Globus pallidus (tissue), 1 donor: ENCODE measurements around the gene APOL4.
"Not testable (repeated sequence)": the region's sequence is repeated elsewhere in the genome, so short reads cannot be mapped to it uniquely, and the experiment has no call there.

ENCODE experiments used
- DNase-seq: peaks from one replicate; pipeline ENCODE4 v3.0.0-alpha.2; 2015; ENCODE audit warnings: low spot score

Gene APOL4

DNA sequence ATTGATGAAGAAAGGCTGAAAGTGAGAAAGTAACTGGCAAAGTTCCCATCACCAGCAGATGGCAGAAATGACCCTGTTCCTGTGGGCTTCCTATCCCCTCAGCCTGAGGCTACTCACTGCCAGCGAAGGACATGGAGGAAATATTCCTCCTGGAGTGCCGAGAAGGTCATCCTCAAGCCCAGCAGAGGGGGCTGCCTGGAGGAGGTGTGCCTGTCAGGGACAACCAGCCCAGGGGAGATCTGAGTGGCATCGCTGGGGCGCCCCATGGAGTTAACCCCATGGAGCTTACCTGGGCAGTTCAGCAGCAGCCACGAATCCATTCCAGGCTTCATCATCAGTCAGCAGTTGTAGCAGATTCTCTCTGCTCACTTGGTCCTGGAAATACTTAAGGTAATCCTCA is 29.4 kb upstream of the APOL4 start:
- DNase-seq, result not testable (repeated sequence)

DNA sequence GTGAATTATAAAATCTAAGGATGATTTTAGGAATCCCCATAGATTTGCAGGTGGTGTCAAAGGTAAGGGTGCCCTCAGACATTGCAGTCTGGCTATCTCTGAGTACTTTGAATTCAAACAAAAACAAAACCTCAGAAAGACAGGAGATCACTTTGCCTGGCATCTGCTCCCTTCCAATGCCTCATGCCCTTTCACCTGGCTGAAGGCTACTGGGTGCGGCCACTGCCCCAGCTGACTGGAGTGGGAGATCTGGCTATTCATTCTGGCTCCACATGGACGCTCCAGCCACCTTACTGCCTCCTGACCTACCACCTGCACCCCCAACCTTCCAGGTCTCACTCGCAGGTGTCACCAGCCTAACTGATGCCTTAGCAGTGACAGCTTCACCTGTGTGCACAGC is 28.0 kb upstream of the APOL4 start:
- not testable (repeated sequence) for DNase-seq

DNA sequence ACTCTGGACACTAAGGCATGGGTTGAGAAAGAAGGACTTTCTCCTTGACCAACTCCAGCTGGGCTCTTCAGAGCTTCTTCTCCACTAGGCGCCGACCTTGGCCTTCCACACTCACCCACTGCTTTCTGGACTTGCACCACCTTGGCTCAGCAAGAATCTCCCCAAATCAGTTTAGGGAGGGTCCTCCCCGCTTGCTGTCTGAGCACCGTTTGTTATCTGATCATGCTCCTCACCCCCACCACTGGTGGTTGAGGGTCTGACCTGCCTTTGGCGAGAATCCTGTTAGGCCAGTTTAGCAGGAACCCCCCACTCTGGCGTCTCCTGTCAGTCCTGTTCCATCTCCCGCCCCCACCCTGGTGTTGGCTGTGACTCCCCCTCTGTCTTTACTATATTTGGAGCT is 27.3 kb upstream of the APOL4 start:
- DNase-seq, result no peak

DNA sequence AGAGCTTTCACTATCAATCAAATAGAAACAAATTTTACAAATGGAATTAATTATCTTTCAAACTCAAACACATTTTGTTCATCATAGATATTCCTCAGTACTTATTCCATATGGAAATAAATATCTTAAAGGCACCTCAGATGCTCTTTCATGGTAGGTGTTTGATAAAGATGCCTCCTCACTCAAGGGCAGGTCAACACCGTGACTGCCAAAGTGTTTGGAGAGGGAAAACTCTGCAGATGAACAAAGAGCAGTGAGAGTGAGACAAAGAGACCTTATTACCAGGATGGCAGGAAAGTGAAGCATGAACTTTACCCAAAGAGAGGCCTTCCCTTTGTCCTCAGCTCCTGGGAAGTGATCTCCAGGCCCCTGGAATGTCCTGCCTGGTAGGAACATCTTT is 26.8 kb upstream of the APOL4 start:
- not testable (repeated sequence) for DNase-seq

DNA sequence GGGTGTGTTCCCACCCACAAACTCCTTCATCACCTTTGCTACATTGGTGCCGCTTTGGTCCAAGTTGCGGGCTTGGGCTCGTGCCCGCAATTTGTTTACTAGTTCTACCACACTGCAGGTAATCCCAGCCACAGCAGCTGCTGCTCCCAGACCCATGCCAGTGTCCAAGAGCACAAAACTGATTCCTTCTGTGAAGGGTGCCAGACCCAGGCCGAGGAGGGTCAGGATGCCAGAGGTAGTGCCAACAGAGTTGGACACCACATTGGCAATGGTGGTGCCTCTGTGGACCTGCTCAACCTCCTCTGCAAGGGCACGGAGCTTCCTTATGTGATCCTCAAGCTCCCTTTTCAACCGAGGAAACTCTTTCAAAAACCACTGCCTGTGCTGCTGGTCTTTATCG is 26.2 kb upstream of the APOL4 start:
- no peak for DNase-seq

DNA sequence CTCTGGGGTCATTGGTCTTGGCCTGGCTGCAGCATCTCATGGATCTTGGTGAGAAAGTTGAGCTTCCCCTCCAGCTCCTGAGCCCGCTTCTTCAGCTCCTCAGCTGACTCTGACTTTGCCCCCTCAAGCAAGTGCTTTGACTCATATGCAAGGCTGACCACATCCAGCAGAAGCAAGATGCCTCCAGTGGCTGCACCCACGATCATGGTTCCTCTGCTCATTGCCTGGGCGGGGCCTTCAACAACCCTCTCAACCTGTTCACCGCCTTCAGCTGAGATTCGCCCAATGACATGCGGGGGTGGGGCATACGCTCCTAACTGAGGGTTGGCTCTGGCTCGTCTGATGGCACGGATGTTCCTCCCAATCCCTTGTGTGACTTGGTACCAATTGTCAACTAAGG is 25.8 kb upstream of the APOL4 start:
- no peak for DNase-seq

DNA sequence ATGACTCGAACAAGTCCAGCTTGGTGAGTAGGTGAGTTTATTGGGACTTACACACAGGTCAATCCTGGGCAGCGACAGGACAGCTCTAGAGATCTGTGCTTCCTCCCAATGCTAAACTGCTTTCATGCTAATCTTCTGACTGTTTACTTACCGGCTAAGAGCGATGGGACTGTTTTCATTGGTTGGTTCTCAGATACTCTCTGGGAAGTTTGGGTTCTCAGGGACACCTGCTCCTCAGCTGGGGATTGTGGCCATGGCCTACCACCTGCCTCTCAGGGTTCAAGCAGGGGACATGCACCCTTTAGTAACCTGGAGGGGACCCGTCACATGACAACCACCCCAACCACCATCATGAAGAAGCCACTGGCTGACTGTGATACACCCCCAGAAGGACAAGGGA is 24.6 kb upstream of the APOL4 start:
- no peak for DNase-seq

DNA sequence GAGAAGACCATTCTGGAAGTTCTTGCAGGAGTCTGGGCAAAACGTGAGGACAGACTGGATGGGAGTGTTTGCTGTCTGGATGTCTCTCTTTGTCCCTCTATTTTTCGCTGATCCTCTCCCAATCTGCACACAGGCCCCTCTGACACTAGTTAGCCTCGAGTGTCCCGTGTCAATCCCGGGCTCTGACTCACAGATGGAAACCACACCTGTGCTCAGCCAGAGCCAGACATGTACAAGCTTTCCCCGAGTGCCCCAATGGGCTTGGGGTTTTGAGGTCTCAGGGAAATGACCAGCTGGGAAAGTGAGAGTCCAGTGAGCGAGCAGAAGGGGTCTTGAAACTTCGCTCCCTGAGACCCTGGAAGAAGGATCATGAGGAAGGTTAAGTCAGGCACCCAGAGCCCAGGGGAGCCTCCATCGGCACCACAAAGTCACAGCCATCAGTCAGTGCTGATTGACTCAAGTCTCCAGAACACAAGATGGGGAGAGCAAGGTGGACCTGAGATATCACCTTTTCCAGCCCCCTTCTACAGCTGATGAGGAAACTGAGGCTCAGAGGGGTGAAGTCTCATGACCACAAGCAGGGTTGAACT is 23.8 kb upstream of the APOL4 start:
- DNase-seq, result no peak

DNA sequence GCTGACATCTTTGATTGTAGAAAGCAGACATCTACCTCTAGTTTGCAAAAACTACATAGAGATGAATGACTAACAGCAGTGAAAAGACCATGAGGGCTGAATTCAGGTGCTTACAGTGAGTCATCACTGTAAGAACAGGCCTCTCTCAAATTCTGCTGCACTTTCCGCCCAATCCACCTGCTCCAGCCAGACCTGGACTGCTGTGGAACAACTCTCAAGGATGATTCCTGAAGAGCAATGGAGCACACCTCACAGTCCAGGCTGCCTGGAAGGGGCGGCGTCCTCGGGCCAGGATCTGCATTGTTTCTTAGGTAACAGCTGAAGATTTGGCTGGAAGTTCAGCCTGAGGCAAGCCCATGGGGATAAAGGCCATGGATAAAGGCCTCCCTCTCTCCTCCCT is 22.6 kb upstream of the APOL4 start:
- no peak for DNase-seq

DNA sequence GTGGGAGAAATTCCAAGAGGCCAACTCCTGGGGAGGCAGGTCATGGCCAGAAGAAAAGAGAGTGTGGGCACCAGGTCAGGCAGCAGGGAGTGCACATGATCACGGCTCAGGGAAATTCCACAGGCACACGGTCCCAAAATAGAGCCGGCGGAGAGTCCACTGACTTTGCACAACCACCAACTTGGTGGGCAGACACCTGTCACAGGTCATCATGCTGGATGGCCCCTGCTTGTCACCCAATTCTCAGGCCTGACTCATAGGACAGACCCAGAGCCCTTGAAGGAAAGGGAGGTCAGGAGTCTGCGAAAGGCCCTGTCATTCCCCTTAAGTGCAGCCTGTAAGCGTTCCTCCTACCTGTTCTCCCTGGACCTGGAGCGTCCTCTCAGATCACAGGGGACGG is 21.9 kb upstream of the APOL4 start:
- no peak for DNase-seq

DNA sequence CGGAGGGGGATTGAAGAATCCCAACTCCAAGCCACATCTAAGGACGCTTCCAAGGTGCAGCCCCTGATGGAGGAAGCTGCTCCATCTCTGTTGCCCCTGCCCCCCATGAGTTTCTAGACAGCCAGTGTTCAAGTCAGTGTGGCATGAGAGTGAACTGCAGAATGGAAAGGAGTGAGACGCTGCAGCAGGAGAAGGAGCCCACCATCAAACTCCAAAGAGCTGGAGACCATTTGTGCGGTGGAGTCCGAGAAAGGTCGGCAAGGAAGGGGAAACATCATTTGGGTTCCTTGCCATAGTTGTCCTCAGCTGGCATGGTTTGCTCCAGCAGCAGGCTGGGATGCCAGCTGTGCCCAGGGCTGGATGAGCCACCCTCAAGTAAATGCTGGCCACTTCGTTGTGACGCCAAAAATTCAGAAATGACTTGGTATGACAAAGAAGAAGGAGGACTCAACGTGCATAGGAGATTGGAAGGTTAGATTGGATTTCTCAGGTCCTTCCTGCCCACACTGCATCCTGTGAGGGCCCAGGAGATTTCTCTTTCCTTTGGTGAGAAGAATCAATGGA is 21.4 kb upstream of the APOL4 start:
- DNase-seq, result no peak

DNA sequence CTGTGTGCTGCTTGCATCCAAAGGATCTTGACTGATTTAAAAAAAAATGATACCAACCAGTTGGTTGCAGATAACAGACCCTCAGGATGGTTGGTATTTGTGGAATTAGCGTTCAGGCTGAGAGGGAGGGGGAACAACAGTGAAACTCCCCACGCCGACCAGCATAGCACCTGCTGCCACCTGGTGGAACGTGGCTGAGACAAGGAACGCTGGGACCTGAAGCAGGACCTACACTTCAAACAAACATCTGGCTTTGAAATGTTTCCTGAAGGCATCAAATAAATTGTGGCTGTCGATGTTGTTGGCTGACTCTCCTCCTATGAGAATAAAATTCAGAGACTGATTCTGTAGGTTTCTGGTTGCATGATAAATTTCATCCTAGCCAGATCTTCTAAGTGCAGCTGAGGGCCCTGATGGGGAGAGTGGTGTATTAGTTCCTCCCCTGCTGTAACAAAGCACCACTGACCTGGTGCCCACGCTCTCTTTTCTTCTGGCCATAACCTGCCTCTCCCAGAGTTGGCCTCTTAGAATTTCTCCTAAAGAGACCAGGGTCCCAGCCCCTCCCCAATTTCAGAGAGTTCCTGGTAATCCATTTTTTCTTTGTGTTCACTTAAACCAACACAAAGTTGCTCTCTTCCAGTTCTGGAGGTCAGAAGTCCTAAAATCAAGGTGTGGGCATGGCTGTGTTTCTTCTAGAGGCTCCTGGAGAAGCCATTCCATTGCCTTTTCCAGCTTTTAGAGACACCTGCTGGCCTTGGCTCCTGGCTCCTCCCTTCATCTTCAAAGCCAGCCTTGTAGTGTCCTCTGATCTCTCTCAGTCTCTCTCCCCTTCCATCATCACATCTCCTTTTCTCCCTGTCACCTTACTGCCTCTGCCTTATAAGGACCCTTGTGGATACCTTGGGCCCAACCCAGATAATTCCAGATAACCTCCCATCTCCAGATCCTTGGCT is 20.5 kb upstream of the APOL4 start:
- no peak for DNase-seq

DNA sequence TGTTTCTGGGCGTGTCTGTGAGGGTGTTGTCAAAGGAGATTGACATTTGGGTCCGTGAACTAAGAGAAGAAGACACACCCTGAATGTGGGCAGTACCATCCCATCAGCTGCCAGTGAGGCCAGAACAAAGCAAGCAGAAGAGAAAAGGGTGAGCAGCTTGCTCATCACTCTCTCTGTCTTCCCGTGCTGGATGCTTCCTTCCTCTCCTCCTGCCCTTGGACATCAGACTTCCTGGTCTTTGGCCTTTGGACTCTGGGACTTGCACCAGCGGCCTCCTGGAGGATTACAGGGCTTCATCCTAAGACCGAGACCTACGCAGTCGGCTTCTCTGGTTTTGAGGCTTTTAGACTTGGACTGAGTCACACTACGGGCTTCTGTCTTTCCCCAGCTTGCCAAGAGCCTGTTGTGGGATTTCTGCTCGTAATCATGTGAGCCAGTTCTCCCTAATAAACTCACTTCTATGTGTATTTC is 18.9 kb upstream of the APOL4 start:
- DNase-seq, result no peak

DNA sequence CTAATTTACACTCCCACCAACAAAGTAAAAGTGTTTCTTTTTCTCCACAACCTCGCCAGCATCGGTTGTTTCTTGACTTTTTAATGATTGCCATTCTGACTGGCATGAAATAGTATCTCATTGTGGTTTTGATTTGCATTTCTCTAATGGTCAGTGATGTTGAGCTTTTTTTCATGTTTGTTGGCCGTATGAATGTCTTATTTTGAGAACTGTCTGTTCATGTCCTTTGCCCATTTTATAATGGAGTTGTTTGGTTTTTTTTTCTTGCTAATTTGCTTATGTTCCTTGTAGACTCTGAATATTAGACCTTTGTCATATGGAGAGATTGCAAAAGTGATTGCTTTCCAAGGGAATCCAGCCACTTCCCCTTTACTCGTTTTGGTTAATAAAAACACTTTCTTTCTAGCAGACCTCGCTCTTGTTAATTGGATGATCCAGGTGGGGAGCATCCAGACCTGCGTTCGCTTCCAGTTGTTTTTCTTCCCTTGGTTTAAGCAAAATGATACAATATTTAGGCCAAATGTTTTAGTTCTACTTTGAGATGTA is 17.1 kb upstream of the APOL4 start:
- no peak for DNase-seq

DNA sequence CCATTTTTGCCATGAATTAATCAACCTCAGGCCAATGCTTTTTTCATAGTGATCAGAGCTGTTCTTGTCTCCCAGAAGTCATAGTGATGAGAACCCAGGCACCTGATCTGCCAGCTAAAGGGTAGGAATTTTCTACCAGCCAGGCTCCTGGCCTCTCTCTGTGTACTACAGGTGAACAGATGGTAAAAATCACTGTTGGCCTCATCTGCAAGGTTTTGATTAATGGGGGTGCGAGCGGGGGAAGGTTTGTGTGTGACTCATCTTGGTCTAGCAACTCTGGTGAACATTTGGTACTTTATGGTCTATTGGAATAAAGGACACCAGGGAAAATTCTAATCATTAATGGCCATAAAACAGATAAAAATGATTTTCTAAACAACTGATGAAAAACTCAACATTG is 14.4 kb upstream of the APOL4 start:
- DNase-seq, result no peak

DNA sequence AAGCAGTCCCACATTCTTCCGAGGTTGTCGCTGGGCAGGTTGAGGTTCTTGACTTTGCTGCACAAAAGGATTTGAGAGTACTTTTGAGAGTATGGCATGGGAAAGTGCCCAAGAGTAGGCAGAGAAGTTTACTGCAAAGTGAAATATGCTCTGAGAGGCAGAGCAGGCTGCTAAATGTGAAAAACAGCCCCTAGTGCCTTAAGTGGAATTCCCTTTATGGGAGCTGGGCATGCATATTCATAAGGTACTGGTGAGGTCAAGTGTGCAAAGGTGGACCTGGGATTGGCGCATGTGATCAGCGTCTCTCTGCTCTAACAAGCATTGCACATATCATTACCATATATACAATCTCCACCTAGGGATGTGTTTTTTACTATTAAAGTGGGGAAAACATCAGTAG is 12.0 kb upstream of the APOL4 start:
- no peak for DNase-seq

DNA sequence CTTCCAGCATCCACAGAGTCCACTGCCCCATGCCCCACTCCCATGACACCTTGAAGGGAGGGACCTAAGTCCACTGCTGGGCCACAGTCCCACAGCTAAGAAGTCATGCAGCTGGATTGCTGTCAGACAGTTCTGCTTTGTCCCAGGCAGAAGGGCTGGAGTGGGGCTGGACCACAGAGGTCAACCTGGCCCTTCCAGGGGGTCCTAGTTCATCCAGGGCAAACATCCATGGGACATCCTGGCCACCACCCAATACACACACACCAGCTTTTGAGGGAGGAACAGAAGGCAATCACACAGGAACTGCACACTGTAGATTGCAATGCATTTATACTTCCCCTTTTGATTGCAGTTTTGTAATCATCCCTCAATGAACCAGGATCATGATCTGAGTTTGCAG is 11.3 kb upstream of the APOL4 start:
- DNase-seq, result no peak

DNA sequence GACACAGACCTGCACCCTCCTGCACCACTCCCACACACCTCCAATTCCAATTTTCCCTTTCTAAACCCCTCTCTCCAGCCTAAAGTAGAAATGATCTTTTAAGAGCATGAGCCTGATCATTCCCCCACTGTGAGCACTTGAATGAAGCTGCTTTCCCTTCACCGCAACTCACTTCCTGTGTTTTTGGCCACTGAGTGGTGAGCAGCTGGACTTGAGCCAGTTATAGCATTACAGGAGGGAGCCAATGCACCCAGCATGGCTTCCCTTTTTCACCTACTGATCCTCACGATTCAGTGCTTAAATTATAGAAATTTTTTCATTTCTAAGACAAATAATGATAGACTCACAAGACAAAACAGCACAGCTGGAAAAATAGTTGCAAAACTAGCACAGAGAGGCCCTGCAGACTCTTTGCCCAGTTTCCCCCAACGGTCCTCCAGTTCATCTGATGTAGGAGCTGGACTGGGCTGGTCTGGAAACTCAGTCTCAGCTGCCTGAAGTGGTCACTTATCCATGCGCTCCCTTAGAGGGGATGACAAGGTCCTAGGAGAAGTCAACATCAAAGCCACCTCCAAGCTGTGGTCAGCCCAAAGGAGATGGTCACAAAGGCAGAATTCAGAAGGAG is 9.7 kb upstream of the APOL4 start:
- DNase-seq, result peak; percentile 41

DNA sequence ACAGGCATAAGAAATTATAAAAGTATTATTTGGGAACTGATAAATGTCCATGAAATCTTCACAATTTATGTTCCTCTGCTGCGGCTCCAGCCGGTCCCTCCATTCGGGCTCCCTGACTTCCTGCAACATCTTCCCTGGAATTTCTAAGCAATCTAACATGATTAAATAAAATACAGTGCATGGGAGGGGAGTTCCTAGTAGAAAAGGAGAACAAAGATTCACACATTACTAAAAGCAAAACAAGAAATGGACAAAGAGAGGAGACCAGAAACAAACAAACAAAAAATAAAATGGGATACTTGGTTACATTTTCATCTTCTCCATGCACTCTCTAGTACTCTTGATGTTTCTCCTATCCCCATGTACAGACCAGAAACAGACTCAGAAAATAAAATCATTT is 8.6 kb upstream of the APOL4 start:
- DNase-seq, result no peak

DNA sequence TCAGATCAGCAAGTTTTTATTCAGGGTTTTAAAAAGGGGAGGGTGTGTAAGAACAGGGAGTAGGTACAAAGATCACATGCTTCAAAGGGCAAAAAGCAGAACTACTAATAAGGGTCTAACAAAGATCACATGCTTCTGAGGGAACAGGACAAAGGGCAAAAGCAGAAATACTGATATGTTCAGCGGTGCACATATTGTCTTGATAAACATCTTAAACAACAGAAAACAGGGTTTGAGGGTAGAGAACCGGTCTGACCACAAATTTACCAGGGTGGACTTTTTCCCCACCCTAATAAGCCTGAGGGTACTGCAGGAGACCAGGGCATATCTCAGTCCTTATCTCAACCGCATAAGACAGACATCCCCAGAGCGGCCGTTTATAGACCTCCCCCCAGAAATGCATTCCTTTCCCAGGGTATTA is 7.9 kb upstream of the APOL4 start:
- not testable (repeated sequence) for DNase-seq

DNA sequence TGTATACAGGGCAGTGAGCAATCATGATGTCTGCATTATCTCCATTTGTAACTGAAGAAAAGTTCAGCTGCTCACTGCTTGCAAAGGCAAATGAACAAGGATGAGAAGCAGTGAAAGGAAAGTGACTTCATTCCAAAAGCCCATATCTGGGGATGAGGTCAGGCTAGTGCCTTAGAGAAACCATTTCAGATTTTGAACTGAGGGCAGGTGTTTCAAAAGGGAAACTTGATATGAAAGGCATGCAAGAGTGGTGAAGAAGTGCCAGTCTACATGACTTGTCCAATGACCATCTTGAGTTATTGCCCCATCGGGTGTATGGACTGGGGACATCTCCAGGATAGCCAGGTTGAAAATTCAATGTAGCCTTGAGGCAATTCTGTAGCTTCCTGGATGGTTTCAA is 7.3 kb upstream of the APOL4 start:
- no peak for DNase-seq

DNA sequence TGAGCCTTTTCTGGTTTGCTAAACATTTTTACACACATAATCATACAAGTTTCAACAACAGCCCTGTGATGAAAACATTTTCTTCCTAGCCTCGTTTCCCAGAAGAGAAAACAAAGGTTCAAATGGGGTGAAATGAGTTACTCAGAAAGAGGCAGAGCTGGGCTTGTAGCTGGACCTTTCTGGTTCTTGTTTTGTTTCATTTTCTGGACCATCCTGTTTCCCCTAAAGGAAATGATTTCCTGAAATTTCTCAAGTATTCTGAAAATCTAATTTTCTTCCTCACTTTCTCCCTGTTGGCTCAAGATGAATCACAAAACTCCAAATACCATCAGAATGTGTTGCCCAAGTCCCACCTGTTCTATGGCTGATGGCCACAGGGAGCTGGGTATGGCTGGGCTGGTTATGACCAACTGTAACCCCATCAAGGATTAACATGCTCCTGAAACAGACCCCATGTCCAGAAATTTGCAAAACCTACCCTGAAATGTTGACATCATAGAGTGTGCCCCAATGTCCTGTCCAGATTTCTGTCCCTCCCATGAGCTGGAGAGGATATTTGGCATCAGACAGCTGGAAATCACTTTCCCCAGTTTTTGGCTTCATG is 6.7 kb upstream of the APOL4 start:
- no peak for DNase-seq
